Lower leg skin (tissue), 4 donors: ENCODE measurements around the gene DYNLRB1. TPM values are rescaled to one million over a fixed set of nuclear protein-coding genes. Genes with fewer than 3 reads are reported as not detected.

Experiments used
- DNase-seq, 2 donors: peaks; one replicate each; pipeline ENCODE4 v3.0.0-alpha.2; 2019; ENCODE audit warnings: low spot score in 2 of 2
- H3K4me3 ChIP-seq: fragments of 200-600 bp; sonication (generic); 2 replicates; pipeline ENCODE4 v1.5.1; 2017; ENCODE audit warnings: mild to moderate bottlenecking, low read depth; ENCODE audit not compliant: poor library complexity, severe bottlenecking
- CTCF ChIP-seq, 3 donors: fragments of 450-650 bp; IDR thresholded peaks; one replicate each; pipeline ENCODE4 v1.5.1; 2016; ENCODE audit warnings: antibody characterized with exemption in 3 of 3, mild to moderate bottlenecking in 3 of 3, moderate library complexity in 2 of 3
- POLR2A ChIP-seq, 2 donors: fragments of 450-650 bp; IDR thresholded peaks; one replicate each; pipeline ENCODE4 v1.6.1; 2016 to 2017; ENCODE audit warnings: antibody characterized with exemption in 2 of 2, mild to moderate bottlenecking in 1 of 2, moderate library complexity in 1 of 2
- WGBS, 2 donors: methylation state at CpG; one replicate each; pipeline ENCODE4 v1.1.5; 2018; 5-methylcytosine and 5-hydroxymethylcytosine counted together
- intact Hi-C: fragments of 100-400 bp; cut with DNase I; formaldehyde crosslinking; loops from one replicate; pipeline ENCODE4 v1.15.0; 2023; ENCODE audit warnings: low total_unique reads
- total RNA-seq, 4 donors: library from RNA; depleted of rRNA; stranded (reverse); fragments of >200 nt; gene quantifications; one replicate each; pipeline ENCODE4 v1.1.0, GENCODE V29; 2016

Gene DYNLRB1
- total RNA-seq, 4 donors from 2014 or later: 162 to 232 (median 193) TPM

GRCh38 chr20:34542439-34542838 lies 26.2 kb downstream of the DYNLRB1 start:
- H3K4me3 ChIP-seq: no peak overlapping the region
- DNase-seq: no peak
- 87 to 92% methylated on average over 6 of the region's 6 CpGs for WGBS, 2 donors
- no peak for TF ChIP-seq CTCF (IDR thresholded peaks at IDR 0.05)
- TF ChIP-seq POLR2A (IDR thresholded peaks at IDR 0.05): no peak
- intact Hi-C loops: no loop called here

- TF ChIP-seq CTCF (IDR thresholded peaks at IDR 0.05) (no peak), POLR2A (IDR thresholded peaks at IDR 0.05) (no peak)
- intact Hi-C loops: no loop called here
- WGBS, 2 donors: 69 to 83% methylated on average over 12 of the region's 12 CpGs
- DNase-seq: no peak
- H3K4me3 ChIP-seq: no peak overlapping the region
Measured at GRCh38 chr20:34543463-34544056, 27.3 kb downstream of the DYNLRB1 start.

GRCh38 chr20:34544109-34544796 lies 28.0 kb downstream of the DYNLRB1 start:
- intact Hi-C loops: no loop called here
- no peak overlapping the region for H3K4me3 ChIP-seq
- DNase-seq: no peak
- no peak for TF ChIP-seq POLR2A (IDR thresholded peaks at IDR 0.05)
- no peak for TF ChIP-seq CTCF (IDR thresholded peaks at IDR 0.05)
- WGBS, 2 donors: 20 to 31% methylated on average over 19 of the region's 19 CpGs

- 83 to 90% methylated on average over 11 of the region's 11 CpGs for WGBS, 2 donors
- no peak for DNase-seq
- H3K4me3 ChIP-seq: no peak overlapping the region
- intact Hi-C loops: no loop called here
- TF ChIP-seq CTCF (IDR thresholded peaks at IDR 0.05) (no peak), POLR2A (IDR thresholded peaks at IDR 0.05) (no peak)
Measured at GRCh38 chr20:34546751-34547181, 30.5 kb downstream of the DYNLRB1 start.

GRCh38 chr20:34547844-34548613 lies 31.8 kb downstream of the DYNLRB1 start:
- 93% methylated on average over 22 of the region's 22 CpGs for WGBS, 2 donors
- no peak for DNase-seq
- no peak overlapping the region for H3K4me3 ChIP-seq
- TF ChIP-seq POLR2A (IDR thresholded peaks at IDR 0.05): no peak
- intact Hi-C loops: no loop called here

- intact Hi-C loops: no loop called here
- 44 to 58% methylated on average over 20 of the region's 20 CpGs for WGBS, 2 donors
- no peak for TF ChIP-seq POLR2A (IDR thresholded peaks at IDR 0.05)
- no peak for TF ChIP-seq CTCF (IDR thresholded peaks at IDR 0.05)
- DNase-seq: no peak
- H3K4me3 ChIP-seq: no peak overlapping the region
Measured at GRCh38 chr20:34549291-34549928, 33.2 kb downstream of the DYNLRB1 start.
